ENCODE results near the gene UFSP1.

- TF ChIP-seq CTCF (IDR thresholded peaks at IDR 0.05; ENCODE audit: insufficient read depth, low read length, poor library complexity, severe bottlenecking) = no peak
- no peak for TF ChIP-seq EZH2phosphoT487 (conservative IDR thresholded peaks at IDR 0.05; ENCODE audit: low read length)
These were observed 23.4 kb downstream of the UFSP1 start for GRCh38 chr7:100865938-100866728.

All from SU-DHL-6 (cell line).